Testis (tissue), 2 donors: Measurements from ENCODE around the gene ADRB2.

Experiments
- CTCF ChIP-seq, 3 experiments: fragments of 450-650 bp in 2 of 3; fragments of 200-600 bp in 1 of 3; sonication (generic) in 1 of 3; IDR thresholded peaks; one replicate each; pipeline ENCODE4 v1.5.1; 2016 to 2019; ENCODE audit warnings: antibody characterized with exemption in 3 of 3, mild to moderate bottlenecking in 2 of 3, moderate library complexity in 1 of 3
- POLR2A ChIP-seq: fragments of 450-650 bp; IDR thresholded peaks from one replicate; pipeline ENCODE4 v1.6.1; 2017; ENCODE audit warnings: antibody characterized with exemption, mild to moderate bottlenecking, moderate library complexity

- TF ChIP-seq CTCF (IDR thresholded peaks at IDR 0.05) = no peak
- no peak for TF ChIP-seq POLR2A
Observed at GRCh38 chr5:148801682-148802276, 24.6 kb upstream of the ADRB2 start.
